Fibroblast of gingiva (primary cell): ENCODE data around the gene TKFC.

Source experiments
- DNase-seq: peaks from one replicate; pipeline ENCODE4 v3.0.0-alpha.2; 2011; ENCODE audit warnings: low read depth

Gene TKFC

DNA sequence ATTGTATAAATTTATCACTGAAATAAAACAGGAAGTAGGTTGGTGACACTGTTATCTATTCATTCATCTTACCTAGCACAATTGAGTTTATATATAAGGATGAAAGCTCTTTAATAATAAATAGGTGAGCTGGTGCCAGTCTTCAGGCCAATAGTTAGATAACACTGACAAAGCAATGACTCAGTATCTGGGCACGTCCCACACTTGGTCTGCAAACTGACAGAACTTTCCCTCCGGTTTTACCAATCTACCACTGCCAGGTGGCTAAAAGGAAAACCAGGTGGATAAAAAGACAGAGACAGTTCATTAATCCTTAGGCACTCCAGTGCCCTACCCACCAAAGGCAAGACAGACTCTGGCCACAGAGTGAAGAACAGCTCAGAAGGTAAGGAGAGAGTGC lies 17.8 kb upstream of the TKFC start:
- DNase-seq: no peak

DNA sequence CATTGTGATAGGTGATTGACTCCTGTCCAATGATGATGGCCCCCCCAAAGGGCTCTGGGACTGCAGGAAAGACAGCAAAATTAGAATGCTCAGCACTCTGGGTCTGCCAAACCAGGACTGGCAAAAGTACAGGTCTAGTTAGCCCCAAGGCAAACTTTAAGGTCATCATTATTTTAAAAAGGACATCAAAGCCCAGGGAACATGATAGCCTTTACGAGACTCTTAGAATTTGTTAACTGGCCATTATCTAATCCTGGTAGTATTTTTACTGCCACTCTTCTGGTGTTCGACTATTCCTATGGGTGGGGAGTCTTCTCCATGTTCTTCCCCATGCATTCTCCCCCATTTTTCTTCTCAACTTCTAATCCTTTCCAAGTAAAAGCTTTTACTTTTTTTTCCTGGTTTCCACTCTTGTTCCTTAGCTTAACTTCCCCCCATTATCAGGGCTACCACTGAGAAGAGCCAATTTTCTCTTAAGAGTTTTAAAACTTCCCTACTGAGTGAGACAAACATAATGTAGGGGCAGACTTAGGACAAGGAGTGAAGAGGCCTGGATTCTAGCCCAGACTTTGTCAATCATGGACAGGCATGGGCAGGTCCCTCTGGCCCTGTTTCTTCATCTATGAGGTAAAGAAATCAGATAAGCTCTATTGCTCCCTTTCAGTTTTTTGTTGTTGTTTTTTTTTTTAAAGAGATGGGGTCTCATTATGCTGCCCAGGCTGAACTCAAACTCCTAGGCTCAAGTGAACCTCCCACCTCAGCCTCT lies 7.2 kb upstream of the TKFC start:
- no peak for DNase-seq

DNA sequence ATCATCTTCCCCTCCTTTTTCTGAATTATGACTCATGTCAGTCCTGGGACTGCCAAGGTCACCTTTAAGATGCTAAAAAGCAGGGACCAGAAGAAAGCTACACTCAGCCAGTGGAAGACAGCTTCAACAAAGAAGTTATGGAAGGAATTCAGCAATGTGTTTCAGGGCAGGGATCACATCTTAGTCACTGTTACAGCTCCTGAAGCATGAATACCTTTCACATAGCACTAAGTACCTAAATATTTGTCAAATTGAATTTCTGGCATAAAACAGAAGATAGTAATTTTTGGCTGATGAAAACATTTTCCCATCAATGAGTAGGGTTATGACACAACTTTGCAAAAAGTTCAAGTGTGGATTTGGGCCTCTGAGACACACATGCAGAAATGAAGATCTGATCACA lies 5.4 kb upstream of the TKFC start:
- peak; percentile 19 for DNase-seq

DNA sequence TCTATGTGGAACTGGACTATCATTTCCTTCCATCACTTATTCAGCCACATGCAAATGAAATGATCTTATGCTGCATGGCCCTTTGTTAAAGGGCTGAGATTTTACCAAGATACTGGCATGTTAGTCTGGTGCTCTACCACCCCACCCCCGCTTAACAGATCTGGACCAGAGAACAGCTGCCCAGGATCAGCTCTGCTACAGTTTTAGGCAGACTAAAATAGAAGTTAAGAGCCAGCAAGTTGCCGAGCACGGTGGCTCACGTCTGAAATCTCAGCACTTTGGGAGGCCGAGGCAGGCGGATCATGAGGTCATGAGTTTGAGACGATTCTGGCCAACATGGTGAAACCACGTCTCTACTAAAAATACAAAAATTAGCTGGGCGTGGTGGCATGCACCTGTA lies 4.7 kb upstream of the TKFC start:
- no peak for DNase-seq

DNA sequence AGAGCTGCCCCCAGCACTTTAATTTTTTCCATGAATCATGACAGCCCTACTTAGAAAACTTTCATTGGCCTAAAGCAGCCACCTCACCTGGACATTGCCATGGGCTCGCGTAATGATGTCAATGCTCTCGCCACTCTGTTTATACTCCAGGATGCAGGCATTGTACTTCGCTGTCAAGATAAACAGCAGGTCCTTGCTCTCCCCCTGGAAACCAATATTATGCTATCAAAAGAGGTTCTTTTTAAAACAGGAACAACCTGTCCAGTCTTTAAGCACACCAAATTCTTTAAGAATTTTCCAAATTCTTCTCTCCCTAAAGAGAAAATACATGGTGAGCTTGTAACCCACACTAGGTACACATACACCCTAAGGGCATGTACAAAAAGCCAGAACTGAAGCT lies 3.2 kb upstream of the TKFC start:
- no peak for DNase-seq

DNA sequence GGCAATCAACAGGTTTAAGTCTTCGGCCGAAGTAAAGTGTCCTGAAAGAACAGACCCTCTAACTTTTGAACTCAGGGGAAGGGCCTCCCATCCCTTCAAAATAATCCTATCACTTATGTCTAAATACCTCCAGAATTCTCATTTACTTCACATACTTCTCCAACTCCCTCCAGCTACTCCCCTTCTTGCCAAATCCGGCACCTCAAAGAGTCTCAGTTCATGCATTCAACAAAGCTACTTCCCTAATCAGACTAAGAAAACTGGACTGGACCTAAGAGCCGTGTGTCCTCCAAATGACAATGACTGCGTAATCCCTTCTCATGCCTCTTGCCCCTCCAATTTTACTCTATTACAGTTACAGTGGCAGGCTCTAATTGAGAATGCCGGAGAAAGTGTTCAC lies 1.4 kb upstream of the TKFC start:
- DNase-seq: no peak

DNA sequence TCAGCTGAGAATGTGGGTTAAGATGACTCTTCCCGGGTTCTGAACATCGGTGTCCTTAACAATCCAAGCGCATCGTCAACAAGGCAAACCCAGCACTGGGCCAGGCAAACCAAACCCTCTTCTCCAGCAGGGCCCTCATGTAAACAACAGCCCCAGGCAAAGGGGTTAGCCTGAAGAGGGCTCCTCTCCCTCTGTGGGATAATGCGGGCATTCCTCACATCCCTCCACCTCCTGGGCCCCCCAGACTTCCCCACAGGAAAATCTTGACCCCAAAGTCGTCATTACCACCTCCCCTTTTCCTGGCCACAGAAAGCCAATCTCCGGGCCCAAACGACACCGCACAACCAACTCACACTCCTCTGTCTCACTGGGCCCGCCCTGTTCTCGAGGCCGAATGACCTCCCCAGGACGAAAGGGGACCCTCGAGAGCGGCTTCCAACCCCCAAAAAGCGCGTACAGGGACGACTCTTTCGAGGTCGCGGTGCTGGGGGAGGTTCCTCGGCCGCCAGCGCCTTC lies 689 bp upstream of the TKFC start:
- DNase-seq: peak; percentile 19

DNA sequence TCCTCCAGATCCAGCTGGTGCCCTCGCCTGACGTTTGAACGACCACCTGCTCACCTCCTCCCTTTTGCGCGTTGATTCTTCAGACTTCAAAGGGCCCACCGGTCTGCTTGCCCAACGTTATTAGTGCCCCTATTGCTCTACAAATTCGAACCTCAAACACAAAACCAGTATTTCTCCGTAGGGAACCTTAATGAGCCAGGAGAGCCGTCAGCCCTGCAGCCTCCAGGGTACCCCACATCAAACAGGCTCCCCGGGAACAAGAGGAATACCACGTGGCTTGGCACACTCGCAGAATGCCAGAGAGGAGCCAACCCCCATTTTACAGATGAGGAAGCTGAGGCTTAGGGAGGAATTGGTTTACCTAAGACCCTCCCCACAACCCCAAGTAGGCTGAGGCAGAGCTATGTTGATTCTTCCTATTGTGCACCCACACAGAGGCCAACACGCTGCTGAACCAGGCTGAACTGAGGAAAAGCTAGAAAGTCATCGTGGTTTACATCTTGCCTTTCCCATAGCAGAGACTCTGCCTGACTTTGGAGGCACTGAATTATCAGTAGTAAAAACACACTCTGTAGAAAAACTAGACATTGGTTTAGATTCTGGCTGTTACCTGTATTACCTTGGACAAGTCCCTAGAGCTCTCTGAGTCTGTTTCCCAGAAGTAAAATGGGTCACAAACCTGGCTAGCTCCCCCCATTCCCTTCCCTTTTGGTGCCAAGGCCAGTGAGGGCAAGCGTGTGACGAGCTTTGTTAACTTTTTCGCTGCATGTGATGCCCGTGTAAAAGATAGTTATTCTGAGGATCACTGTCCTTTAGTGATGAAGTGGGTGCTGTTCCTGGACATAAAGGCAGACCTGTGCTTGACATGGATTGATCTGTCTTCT lies 764 bp downstream of the TKFC start:
- DNase-seq: no peak

DNA sequence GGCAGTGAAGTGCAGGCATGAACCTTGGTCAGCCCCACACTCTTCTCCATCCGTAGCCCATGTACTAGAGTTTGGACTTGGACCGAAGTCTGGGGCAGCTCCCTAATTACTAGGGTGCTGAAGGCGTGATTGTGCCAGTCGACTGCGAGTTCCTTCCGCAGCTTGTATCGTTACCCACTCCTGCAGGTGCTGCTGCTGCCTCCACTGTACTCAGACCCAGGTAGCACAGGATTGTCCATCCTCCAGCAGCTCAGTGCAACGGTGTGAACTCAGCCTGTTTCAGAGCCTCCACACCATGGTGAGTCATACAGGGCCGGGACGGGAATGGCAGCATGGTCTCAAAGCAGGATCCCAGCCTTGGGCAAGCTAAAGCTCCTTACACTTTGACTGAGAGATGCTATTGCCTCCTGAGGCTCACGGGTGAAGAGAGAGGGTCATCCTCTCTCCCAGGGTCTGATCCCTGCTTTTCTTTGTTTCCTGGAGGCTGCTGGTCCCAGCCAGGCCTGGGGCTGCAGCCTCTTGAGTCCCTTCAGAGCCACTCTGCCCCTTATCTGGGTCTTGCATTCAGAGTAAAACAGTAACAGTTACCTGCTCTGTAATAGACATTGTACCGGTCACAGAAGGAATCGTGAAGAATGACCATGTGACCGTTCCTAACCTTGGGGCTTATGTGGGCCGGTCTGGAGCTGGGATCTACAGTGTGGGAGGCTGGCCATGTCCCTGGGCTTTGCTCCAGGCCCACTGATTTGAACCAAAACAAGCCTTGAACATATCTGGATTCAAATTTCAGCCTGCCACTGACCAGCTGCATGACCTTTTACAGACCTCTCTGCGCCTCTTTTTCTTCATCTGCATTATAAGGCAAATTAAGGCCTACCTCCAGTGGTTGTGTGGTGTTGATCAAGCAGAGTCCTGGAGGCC lies 1.7 kb downstream of the TKFC start:
- DNase-seq: no peak

DNA sequence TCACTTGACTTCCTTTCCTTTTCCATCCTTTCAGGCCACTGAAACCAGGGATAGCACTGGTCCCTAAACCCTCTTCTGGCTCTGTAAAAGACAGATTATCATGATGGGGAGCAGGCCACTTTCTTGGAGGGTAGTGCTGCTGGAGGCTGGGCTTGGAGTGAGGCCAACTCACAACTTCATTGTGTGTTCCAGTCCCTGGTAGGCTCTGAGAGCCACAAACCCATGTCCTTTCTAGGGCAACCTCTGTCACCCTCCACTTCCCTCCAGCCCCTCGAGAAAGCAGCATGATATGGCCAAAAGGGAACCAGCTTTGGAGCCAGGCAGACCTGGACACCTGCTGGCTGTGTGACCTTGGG lies 2.3 kb downstream of the TKFC start:
- DNase-seq: no peak

DNA sequence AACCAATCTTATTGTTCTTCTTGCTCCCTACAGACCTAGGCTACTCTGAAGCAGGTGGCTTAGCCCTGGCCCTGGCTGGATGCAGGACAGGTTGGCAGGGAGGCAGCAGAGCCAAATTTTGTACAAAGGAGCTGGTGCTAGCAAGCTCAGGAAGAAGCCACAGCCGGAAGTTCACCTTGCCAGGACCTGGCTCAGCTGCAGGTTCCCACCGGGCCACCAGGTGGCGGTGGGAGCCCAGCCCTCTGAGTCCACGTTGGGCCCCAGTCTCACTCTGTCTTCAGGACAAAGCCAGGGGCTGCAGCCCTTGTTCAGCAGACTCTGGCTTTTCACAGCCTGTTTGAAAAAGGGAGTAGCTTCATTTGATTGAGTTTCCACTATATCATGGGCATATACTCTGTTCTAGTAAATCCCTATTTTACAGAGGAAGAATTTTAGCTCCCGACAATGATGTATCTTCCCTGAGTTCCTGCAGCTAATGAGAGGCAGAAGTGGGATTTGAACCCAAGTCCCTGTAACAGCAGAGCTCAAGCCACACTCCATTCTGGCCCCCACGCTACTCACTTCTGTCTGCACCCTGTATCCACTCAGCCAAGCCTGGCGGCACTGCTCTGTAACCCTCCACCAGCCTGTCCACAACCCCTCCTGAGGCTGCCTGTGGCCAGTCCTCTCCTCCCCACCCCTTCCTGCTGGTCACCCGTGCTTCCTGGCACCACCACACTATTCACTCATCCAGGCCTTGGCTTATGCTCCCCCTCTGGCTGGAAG lies 3.3 kb downstream of the TKFC start:
- peak; percentile 55 for DNase-seq

DNA sequence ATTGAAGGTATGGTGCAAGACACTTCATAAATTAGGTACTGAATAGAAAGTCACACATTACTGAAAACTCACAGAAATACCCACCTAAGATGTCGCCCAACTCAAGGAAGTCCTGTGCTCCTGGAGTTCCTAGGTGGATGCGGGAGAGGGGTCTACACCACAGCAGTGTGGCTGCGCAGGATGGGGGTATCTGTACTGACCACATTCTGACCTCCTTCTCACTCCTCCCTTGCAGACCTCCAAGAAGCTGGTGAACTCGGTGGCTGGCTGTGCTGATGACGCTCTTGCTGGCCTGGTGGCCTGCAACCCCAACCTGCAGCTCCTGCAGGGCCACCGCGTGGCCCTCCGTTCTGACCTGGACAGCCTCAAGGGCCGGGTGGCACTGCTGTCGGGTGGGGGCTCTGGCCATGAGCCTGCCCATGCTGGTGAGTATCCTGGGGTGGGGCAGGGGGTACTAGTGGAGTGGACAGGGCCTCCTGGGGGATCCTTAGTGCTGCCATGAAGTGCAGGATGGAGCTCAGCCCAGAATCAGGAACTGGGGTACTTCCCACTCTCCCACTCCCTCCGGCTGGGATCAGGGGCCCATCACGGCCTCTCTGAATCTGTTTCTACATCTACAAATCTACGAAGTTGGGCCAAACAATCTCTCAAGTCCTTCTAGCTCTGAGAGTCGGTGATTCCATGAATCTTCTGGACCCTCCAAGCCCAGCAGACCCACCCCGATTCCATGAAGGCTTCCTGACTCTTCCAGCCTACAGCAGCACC lies 4.9 kb downstream of the TKFC start:
- no peak for DNase-seq

DNA sequence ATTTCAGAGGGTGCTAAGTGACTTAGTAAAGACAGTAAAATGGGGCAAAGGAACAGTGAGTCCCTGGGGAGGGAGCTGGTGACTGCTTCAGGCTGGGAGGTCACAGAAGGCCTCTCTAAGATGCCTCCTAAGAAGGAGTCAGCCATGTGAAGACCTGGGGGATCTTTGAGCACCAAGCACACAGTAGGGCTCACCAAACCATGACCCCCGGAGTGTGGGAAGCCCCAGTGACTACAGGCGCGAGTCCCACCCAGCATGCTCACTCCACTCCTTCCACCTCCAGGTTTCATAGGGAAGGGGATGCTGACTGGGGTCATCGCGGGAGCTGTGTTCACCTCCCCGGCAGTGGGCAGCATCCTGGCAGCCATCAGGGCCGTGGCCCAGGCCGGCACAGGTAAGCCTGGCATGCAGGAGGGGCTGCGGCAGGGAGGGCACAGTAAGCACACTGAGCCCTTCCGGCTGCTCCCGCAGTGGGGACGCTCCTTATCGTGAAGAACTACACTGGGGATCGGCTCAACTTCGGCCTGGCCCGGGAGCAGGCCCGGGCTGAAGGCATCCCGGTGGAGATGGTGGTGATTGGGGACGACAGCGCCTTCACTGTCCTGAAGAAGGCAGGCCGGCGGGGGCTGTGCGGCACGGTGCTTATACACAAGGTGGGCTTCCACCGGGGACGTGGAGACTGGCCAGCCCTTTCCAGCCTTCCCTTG lies 5.9 kb downstream of the TKFC start:
- no peak for DNase-seq

DNA sequence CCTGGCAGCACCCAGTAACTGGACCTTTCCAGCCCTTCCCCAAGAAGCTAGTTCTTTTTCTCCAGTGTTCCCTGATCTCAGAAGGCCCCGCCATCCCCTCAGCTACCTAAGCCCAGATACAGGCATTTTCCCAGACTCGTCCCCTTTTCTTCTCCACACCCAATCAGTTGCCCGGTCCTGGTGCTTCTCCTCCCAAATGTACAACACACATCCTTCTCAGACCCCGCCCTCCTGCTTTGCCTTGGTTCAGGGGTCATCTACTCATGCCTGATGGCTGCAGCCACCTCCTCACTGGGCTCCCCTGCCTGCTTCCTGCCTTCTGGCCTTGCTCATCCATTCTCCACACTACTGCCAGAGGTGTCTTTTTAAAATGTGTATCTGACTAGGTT lies 6.5 kb downstream of the TKFC start:
- no peak for DNase-seq

DNA sequence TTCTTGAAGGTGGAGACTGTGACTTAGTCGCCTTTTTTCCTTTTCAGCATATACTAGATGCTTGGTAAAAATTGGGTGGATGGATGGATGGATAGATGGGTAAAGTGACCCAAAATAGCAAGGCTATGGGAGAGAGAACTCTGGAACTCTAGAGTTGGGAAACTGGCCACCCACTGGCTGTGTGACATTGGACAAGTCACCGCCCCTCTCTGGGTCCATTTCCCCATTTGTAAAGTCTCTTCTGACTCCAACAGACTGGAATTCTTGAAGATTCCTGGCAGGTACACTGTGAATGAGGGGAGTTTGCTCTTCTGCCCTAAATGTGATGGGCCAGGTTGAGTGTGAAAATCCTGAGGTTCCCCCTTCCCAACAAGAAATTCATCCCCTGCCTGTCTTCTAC lies 8.0 kb downstream of the TKFC start:
- DNase-seq: no peak

DNA sequence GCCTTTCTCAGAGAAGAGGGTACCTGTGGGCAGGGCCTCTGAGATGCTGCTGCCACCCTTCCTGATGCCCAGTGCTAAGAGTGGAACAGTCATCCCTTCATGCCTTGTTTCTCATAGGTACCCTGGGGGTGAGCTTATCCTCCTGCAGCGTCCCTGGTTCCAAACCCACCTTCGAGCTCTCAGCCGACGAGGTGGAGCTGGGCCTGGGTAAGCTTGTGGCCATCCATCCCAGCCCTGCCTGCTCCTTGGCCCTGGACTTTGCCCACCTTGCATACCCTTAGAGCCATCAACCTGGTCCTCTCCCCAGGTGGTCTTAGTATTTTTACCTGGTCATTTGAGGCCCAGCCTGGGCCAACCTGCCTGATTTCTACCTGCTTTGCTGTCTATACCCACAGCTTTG lies 8.7 kb downstream of the TKFC start:
- DNase-seq: no peak

DNA sequence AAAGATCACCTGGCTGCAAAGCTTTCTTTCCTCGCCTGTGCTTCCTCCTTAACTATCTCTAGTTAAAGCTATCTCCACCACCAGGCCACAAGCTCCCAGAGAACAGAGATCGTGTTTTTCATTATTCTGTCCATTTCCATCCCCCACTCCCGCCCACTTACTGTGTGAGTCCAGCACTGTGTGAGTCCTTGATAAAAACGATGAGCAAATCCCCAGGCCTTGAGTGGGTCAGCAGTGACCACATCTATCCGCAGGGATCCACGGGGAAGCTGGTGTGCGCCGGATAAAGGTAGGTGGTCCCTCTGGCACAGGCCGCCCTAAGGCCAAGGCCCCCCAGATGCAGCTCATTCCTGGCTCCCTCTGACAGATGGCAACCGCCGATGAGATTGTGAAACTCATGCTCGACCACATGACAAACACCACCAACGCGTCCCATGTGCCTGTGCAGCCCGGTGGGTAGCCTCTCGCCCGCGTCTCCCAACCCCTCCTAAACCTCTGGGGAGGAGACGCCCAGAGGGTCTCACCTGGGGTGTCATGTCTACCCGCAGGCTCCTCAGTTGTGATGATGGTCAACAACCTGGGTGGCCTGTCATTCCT lies 9.3 kb downstream of the TKFC start:
- no peak for DNase-seq

DNA sequence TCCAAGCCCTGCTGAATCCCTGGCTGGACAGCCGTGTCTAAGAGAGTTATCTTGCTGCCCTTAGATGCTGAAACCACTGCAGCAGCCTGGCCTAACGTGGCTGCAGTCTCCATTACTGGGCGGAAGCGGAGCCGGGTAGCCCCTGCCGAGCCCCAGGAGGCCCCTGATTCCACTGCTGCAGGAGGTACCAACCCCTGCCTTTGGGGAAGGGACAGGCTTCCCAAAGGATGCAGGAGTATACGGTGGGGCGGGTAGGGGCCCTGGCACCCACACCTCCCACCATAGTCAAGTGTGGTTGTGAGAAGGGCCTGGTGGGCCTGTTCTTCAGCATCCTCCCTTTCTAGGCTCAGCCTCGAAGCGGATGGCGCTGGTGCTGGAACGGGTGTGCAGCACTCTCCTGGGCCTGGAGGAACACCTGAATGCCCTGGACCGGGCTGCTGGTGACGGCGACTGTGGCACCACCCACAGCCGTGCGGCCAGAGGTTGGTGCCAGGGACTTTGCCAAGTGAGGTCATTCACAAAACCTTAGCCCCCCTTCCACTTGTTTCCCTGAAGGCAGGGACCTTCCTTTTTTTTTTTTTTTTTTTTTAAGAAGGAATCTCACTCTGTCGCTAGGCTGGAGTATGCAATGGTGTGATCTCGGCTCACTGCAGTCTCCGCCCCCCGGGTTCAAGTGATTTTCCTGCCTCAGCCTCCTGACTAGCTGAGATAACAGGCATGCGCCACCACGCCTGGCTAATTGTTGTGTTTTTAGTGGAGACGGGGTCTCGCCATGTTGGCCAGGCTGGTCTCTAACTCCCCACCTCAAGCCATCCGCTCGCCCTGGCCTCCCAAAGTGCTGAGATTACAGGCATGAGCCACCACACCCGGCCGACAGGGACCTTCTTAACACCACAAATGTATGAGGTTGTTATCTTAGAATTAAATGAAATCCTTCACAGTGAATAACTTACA lies 11.0 kb downstream of the TKFC start:
- no peak for DNase-seq
